LHCN-M2 (cell line): ENCODE results near the gene HTT. TPM values are rescaled to one million over a fixed set of nuclear protein-coding genes. Genes with fewer than 3 reads are reported as not detected.

Experiments
- DNase-seq: peaks from one replicate; pipeline ENCODE4 v3.0.0-alpha.2; 2012; ENCODE audit warnings: low read depth
- total RNA-seq: library from RNA; depleted of rRNA; stranded (reverse); fragments of >200 nt; gene quantifications from 2 replicates; pipeline ENCODE4 v1.2.3, GENCODE V29; 2014

HTT gene
- total RNA-seq, 1 experiment from 2014 or later: 19.4 TPM

GRCh38 chr4:3168029-3168428, 93.5 kb downstream of the HTT start:
- peak; percentile 12 for DNase-seq

- no peak for DNase-seq
These were observed 100.2 kb downstream of the HTT start for GRCh38 chr4:3174371-3175338.

- DNase-seq: no peak
These were observed 102.1 kb downstream of the HTT start for GRCh38 chr4:3176367-3177229.

GRCh38 chr4:3177426-3177825, 102.9 kb downstream of the HTT start:
- DNase-seq: no peak

GRCh38 chr4:3177905-3178304, 103.4 kb downstream of the HTT start:
- DNase-seq: no peak

GRCh38 chr4:3178351-3178750, 103.9 kb downstream of the HTT start:
- DNase-seq: no peak

- DNase-seq: no peak
These were observed 104.7 kb downstream of the HTT start for GRCh38 chr4:3179126-3179706.

GRCh38 chr4:3183008-3183407, 108.5 kb downstream of the HTT start:
- DNase-seq: no peak

GRCh38 chr4:3184725-3185124, 110.2 kb downstream of the HTT start:
- no peak for DNase-seq

GRCh38 chr4:3186609-3187008, 112.1 kb downstream of the HTT start:
- DNase-seq: no peak

- no peak for DNase-seq
These were observed 113.6 kb downstream of the HTT start for GRCh38 chr4:3188118-3188517.

GRCh38 chr4:3189459-3189858, 115.0 kb downstream of the HTT start:
- no peak for DNase-seq

- DNase-seq: no peak
These were observed 116.1 kb downstream of the HTT start for GRCh38 chr4:3190549-3190948.

- peak; percentile 10 for DNase-seq
These were observed 117.7 kb downstream of the HTT start for GRCh38 chr4:3192188-3192587.

GRCh38 chr4:3192827-3193226, 118.3 kb downstream of the HTT start:
- no peak for DNase-seq

- DNase-seq: peak; percentile 29
These were observed 119.2 kb downstream of the HTT start for GRCh38 chr4:3193531-3194203.

- DNase-seq: no peak
These were observed 122.3 kb downstream of the HTT start for GRCh38 chr4:3196670-3197359.

GRCh38 chr4:3197366-3198105, 123.1 kb downstream of the HTT start:
- no peak for DNase-seq

GRCh38 chr4:3198906-3199305, 124.4 kb downstream of the HTT start:
- DNase-seq: no peak
